ENCODE data around the gene NEBL. TPM values are rescaled to one million over a fixed set of nuclear protein-coding genes. Genes with fewer than 3 reads are reported as not detected.

Gene NEBL
- polyA plus RNA-seq, 1 experiment, result 0.10 TPM

DNA sequence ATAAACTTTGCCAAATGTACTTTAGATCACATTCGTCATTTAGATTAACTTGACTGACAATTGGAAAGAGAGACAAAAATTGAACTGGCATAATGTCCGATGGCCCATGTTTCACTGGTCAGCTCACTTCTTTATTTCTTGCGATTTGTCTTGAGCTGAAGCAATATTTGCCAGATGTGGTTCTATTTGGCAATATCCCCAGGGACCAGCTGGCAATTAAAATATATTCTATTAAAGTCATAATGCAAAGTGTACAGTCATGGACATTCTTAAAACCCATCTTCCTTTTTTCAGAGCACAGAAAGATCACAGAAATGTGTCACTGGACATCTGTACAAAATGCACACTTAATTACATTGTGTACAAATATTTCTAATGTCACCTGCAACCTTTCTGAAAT, 26.3 kb downstream of the NEBL start:
- Histone ChIP-seq H3K27ac (ENCODE audit: low read depth, low read length) (no peak overlapping the region), H3K4me3 (ENCODE audit: low read depth, low read length) (no peak overlapping the region), H3K9me3 (ENCODE audit: control insufficient read depth, insufficient read depth, low read length) (no peaks in the 10 kb centered on the region), H3K27me3 (ENCODE audit: control insufficient read depth, insufficient read depth, low read length) (no peaks in the 10 kb centered on the region)
- TF ChIP-seq, protein P1, sequence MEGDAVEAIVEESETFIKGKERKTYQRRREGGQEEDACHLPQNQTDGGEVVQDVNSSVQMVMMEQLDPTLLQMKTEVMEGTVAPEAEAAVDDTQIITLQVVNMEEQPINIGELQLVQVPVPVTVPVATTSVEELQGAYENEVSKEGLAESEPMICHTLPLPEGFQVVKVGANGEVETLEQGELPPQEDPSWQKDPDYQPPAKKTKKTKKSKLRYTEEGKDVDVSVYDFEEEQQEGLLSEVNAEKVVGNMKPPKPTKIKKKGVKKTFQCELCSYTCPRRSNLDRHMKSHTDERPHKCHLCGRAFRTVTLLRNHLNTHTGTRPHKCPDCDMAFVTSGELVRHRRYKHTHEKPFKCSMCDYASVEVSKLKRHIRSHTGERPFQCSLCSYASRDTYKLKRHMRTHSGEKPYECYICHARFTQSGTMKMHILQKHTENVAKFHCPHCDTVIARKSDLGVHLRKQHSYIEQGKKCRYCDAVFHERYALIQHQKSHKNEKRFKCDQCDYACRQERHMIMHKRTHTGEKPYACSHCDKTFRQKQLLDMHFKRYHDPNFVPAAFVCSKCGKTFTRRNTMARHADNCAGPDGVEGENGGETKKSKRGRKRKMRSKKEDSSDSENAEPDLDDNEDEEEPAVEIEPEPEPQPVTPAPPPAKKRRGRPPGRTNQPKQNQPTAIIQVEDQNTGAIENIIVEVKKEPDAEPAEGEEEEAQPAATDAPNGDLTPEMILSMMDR (IDR thresholded peaks at IDR 0.05; ENCODE audit: low read depth, low read length), result no peak
- CTCF ChIA-PET, result no interaction called here
- no peak for DNase-seq (ENCODE audit: low read depth, low spot score)
- POLR2A ChIA-PET, result no interaction called here

DNA sequence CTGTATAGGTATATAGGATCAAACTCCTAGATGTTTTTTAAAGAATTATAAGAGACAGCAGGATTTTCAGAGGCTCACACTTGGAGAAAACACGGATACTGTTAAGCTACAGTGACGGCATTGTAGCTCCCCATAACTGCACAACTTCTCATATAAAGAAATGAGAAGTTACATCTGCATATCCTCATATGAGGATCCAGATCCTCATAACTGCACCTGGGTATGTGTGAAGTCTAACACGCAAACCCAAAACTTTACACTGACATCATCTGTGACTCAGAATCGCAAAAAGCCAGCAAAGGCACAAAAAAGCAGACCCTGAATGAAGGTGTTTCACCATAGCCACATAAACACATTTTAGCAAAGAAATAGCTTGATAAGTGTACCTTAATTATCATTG, 34.1 kb downstream of the NEBL start:
- no peak for DNase-seq (ENCODE audit: low read depth, low spot score)
- H3K4me3 ChIP-seq (ENCODE audit: low read depth, low read length), result no peak overlapping the region
- no peaks in the 10 kb centered on the region for H3K9me3 ChIP-seq (ENCODE audit: control insufficient read depth, insufficient read depth, low read length)
- CTCF ChIA-PET, result no interaction called here
- no peak overlapping the region for H3K27ac ChIP-seq (ENCODE audit: low read depth, low read length)
- no peaks in the 10 kb centered on the region for H3K27me3 ChIP-seq (ENCODE audit: control insufficient read depth, insufficient read depth, low read length)
- POLR2A ChIA-PET, result no interaction called here
- TF ChIP-seq, protein P1 (IDR thresholded peaks at IDR 0.05; ENCODE audit: low read depth, low read length), result no peak

DNA sequence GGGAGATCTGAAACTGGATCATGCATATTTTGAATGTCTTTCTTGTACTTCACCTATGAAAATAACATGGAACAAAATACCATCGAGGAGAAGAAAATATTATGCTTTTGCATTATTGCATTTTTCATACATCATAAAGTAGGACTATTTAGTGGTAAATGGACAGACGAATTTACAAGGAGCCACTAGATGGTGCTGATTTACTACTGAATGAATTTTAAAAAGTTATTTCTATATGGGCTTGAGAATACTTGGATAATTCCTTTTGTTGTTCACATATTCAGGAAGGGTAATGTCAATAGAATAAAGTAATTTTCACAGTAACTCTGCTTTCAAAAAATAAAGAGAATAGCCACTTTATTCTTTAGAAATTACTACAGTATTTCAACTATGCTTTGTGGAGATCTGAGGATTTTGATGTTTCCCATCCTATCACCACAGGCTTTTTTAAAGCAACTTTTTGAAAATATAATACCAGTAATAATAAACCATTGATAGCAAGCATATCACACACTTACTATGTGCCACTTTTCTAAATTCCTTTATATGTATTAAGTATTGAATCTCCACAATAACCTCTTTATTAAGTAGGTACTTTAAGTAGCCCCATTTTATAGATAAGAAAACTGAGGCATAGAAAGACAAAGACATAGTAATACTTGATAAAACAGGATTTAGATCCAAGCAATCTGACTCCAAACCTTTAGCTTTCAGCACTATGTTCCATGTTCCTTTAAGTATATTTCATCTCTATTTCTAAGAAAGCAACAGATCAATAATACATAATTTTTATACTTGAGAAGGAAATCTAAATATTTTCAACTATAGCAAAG, 38.6 kb downstream of the NEBL start:
- Histone ChIP-seq H3K27me3 (ENCODE audit: control insufficient read depth, insufficient read depth, low read length) (no peaks in the 10 kb centered on the region), H3K9me3 (ENCODE audit: control insufficient read depth, insufficient read depth, low read length) (no peaks in the 10 kb centered on the region), H3K4me3 (ENCODE audit: low read depth, low read length) (no peak overlapping the region), H3K27ac (ENCODE audit: low read depth, low read length) (no peak overlapping the region)
- no peak for DNase-seq (ENCODE audit: low read depth, low spot score)
- CTCF ChIA-PET, result no interaction called here
- TF ChIP-seq, protein P1 (IDR thresholded peaks at IDR 0.05; ENCODE audit: low read depth, low read length), result peak; percentile 42
- POLR2A ChIA-PET, result no interaction called here

DNA sequence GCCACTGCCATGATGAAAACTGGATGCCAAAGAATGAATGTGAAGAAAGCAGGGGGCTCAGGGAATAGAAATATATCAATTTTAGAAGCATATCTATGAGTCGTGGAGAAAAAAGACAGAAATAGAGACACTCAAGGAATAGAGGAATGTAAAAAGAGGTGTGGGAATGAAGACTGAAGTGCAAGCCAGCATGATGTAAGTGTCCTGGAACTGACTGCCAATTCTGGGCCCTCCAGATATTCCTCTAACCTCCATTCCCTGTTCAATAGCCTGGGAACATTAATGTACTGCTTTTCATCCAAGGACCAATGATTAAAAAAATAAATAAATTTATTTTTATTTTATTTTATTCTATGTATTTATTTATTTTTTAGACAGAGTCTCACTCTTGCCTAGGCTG, 40.6 kb downstream of the NEBL start:
- no peak for DNase-seq (ENCODE audit: low read depth, low spot score)
- H3K27me3 ChIP-seq (ENCODE audit: control insufficient read depth, insufficient read depth, low read length), result no peaks in the 10 kb centered on the region
- no peak overlapping the region for H3K4me3 ChIP-seq (ENCODE audit: low read depth, low read length)
- ChIA-PET POLR2A (no interaction called here), CTCF (interaction anchor here (2.0 kb wide), 1 partner anchor 1445 kb away, joined by 17 read pairs; no protein-coding TSS in a partner anchor)
- TF ChIP-seq, protein P1 (IDR thresholded peaks at IDR 0.05; ENCODE audit: low read depth, low read length), result no peak
- H3K9me3 ChIP-seq (ENCODE audit: control insufficient read depth, insufficient read depth, low read length), result no peaks in the 10 kb centered on the region
- no peak overlapping the region for H3K27ac ChIP-seq (ENCODE audit: low read depth, low read length)

DNA sequence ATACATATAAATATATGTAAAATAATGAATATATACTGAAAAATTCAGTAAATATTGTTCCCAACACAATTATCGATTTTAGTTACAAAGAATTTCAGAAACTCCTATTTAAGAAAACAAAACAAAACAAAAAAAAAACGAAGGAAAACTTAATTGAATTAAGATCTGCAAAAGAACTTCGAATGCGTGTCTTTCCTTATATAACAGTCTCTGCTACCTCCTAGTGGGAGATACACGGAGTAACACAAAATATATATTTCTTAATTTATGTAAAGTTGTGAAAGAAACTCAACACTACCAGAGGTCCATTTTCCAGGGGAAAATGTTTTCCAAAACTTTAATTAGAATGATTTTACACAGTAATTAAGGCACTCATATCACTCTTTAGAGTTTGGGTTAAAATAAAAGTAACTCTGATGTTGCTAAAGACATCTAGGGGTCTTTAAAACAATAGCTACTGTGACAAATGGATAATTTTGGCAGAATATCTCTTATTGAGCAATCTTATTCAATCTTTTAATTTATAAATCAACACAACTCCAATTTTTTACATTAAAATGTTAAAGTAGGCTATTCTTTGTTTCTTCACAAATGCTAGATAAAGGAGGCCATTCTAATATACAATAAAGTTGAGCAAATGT, 41.6 kb downstream of the NEBL start:
- ChIA-PET CTCF (interaction anchor here (0.6 to 2.0 kb wide), 5 partner anchors 28 to 1444 kb away, joined by 3 to 17 read pairs (median 4); no protein-coding TSS in a partner anchor), POLR2A (interaction anchor here (0.7 kb wide), 1 partner anchor 88 kb away, joined by 3 read pairs; no protein-coding TSS in a partner anchor)
- peak; percentile 1 for DNase-seq (ENCODE audit: low read depth, low spot score)
- TF ChIP-seq, protein P1 (IDR thresholded peaks at IDR 0.05; ENCODE audit: low read depth, low read length), result peak; percentile 53
- no peak overlapping the region for H3K27ac ChIP-seq (ENCODE audit: low read depth, low read length)
- no peaks in the 10 kb centered on the region for H3K27me3 ChIP-seq (ENCODE audit: control insufficient read depth, insufficient read depth, low read length)
- no peaks in the 10 kb centered on the region for H3K9me3 ChIP-seq (ENCODE audit: control insufficient read depth, insufficient read depth, low read length)
- no peak overlapping the region for H3K4me3 ChIP-seq (ENCODE audit: low read depth, low read length)
